Stimulated activated naive CD4-positive, alpha-beta T cell treated with Interleukin-2 at 50 U/mL for 16 hours (primary cell): ENCODE results near the gene WFS1.

Experiments
- DNase-seq: peaks from one replicate; lab custom pipeline; 2025; lab: John Stamatoyannopoulos, UW

The WFS1 gene

GRCh38 chr4:6259886-6260285 lies 9.8 kb upstream of the WFS1 start:
- no peak for DNase-seq

DNA sequence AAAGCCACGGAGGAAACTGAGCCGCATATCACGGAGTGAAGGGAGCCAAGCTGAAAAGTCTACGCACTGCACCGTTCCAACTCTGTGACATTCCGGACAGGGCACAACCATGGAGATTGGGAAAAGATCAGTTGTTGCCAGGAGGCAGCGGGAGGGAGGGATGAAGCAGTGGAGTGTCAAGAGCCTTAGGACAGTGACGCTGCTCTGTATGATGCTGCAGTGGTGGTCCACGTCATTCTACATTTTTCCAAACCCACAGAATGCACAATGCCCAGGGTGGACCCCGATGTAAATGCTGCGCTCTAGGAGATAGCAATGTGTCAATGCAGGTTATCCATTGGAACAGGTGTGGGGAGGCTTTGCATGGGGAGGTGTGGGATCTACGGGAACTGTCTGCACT lies 7.5 kb upstream of the WFS1 start:
- DNase-seq, result no peak

DNA sequence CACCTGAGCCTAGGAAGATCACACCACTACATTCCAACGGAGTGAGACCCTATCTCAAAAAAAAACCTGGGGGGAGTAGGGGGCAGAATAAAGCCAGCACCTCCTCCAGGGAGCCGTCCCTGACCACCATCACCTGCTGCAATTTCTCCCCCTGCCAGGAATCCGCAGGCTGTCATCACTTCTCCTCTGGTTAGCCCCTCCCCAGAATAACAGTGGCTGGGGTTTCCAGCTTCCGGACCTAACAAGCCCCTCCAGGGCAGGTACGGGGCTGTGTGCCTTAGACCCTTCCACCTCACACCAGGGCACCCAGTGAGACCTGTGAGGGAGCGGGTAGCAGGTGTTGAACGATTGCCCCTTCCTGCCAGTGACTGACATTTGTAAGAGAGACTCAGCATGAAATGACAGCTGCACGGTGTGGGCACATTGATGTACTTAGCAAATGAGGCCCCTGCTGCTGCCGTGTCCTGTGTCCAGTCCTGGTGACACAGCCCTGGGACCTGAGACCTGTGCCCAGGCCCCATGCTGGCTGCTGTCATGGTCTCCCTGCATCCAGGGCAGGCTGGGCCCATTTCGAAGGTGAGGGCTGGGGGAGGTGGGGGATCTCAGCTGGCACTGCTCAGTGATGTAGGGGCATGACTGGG lies 6.7 kb upstream of the WFS1 start:
- no peak for DNase-seq

- no peak for DNase-seq
These were observed 6.0 kb upstream of the WFS1 start for GRCh38 chr4:6263526-6264224.

DNA sequence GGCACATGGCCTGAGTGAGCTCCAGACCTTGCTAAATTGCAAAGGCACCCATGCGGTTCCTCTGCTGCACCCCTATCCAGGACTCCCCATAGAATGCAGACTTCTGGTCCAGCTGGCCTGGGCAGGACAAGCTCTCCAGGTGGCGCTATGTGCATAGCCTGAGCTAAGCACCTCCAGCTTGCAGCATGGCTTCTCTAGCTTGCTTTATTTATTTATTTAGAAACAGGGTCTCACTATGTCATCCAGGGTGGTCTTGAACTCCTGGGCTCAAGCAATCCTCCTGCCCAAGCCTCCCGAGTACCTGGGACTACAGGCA lies 5.5 kb upstream of the WFS1 start:
- DNase-seq, result no peak

DNA sequence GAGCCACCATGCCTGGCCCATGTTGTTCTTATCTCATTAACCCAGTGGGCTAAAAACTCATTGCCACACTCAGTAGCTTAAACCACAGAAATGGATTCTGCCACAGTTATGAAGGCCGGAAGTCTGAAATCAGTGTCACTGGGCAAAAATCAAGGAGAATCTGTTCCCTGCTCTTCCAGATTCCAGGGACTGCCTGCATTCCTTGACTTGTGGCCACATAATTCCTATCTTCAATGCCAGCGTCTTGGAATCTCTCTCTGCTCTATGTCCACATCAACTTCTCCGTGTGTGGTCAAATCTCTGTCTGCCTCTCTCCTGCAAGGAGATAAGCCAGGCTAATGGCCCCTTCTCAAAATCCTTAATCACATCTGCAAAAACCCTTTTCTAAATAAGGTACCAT lies 4.1 kb upstream of the WFS1 start:
- DNase-seq, result no peak

DNA sequence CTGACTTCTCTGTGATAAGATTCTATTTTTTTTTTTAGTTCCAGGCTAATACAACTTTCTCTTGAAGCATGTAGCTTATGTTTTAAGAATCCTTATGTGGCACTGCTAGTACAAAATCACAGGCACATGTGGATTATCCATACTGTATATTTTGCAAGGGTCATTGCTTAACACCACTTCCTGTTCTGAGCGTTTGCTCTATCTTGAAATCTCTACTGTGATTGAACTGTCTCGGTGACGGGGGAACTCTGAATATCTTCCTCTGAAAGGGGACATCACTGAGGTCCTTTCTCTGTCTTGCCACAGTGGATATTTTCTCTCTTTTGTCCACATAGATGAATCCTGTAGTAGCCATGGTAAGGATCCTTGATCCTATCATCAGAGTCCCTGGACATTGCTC lies 2.1 kb upstream of the WFS1 start:
- no peak for DNase-seq

- no peak for DNase-seq
These were observed 717 bp upstream of the WFS1 start for GRCh38 chr4:6268650-6269615.

GRCh38 chr4:6270636-6271121 lies 1.0 kb downstream of the WFS1 start:
- DNase-seq, result no peak

- no peak for DNase-seq
These were observed 1.6 kb downstream of the WFS1 start for GRCh38 chr4:6271206-6271605.

DNA sequence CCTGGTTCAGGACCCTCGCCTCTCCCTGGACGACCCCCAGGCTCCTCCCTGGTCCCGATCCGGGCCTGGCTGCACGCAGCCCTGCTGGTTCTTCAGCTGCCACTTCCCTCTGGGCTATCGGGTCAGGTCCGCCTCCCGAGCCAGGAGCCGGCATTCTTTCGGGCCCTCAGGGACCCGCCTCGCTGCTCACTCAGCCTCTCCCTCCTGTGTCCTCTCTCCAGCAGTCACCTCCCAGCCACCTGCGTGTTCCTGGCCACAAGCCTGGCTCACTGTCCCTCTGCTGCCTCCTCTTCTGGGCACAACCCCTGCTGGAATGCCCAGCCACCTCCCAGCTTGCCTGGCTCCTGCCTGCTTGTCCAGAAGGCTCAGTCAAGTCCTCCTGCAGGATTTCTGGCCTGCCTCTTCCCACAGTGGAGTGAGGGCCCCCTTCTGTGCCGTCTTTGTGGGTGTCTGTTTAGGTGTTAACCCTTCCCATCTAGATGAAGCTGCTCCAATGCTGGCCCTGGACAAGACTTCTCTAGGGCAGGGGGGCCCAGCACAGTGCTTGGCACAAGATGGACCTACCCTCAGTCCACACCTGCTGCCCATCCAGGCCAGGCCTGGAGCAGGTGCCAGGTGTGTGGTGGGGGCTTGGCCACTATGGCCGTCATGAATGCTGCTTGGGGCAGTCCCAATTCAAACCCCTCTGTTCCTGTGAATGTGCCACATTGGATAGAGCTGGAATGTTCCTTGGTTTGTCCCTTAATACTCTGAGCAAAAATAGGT lies 2.2 kb downstream of the WFS1 start:
- DNase-seq, result no peak

- DNase-seq, result no peak
These were observed 3.4 kb downstream of the WFS1 start for GRCh38 chr4:6272863-6273660.

DNA sequence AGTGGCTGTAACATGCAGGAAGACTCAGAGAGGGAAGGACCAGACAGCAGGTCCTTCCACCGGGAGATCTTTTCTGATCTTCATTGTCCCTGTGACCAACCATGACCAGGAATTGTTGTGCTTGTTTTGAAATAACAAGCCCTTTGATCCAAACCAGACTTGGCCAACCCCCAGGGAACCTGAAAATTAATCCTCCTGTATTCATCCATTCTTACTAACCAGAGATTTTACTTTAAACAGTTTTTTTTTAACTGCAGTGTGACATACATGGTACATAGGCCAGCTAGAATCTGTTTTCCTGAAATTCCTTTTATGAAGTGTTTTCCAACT lies 4.0 kb downstream of the WFS1 start:
- no peak for DNase-seq

DNA sequence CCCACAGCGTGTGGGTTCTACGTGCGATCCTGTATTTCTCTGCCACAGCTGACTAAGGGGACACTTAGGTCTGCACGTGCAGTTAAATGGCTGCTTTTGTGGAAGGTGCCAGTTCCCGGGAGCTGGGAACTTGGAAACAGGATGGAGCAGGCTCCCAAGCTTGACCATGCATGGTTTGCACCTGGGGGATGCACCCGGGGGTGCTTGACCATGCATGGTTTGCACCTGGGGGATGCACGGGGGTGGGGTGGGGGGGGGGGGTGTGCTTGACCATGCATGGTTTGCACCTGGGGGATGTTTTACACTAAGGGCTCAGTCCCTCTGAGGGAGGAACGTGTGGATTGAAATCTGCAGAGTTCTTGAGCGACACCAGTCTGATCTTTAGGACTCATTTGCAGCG lies 5.7 kb downstream of the WFS1 start:
- no peak for DNase-seq

GRCh38 chr4:6275898-6276806 lies 6.5 kb downstream of the WFS1 start:
- DNase-seq, result no peak

GRCh38 chr4:6277139-6277802 lies 7.6 kb downstream of the WFS1 start:
- DNase-seq, result no peak

- no peak for DNase-seq
These were observed 8.5 kb downstream of the WFS1 start for GRCh38 chr4:6277935-6278800.

DNA sequence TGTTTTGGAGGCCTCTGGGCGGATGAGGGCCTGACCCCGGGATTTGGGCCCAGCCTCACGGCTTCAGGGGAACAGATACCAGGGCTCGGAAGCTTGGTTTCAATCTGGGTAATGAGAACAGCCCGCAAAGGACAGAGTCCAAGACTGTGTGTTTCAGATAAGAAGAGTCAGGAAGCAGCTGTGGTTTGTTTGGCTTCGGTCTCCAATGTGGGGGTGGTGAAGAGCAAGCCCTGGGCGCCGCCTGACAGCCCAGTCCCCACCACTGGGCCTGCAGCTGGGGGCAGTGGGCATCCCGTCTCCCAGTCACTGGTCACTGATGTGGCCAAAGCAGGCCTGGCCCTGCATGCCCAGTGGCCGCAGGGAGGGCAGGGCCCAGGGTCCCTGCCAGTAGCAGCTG lies 9.1 kb downstream of the WFS1 start:
- DNase-seq, result no peak
